T47D (cell line): Measurements from ENCODE around the gene NPIPA7.
"Not testable (repeated sequence)": the region's sequence is repeated elsewhere in the genome, so short reads cannot be mapped to it uniquely, and the experiment has no call there.

Experiments used
- DNase-seq, 2 experiments: peaks; one replicate each; pipeline versions ENCODE4 v3.0.0 to v3.0.0-alpha.2; 2011 to 2012; ENCODE audit warnings: low read depth in 1 of 2, low spot score in 1 of 2
- in situ Hi-C: cut with HindIII; loops from 2 replicates; pipeline ENCODE4 v1.10.0; 2016; ENCODE audit warnings: low sequenced_read_pairs, low pct_unique_long_range_greater_than_20kb

Gene NPIPA7

GRCh38 chr16:16408430-16408829, 29.5 kb downstream of the NPIPA7 start:
- in situ Hi-C loops, DNase-seq: not testable (repeated sequence)

GRCh38 chr16:16413773-16414172, 34.8 kb downstream of the NPIPA7 start:
- DNase-seq, in situ Hi-C loops: not testable (repeated sequence)

GRCh38 chr16:16417071-16417470, 38.1 kb downstream of the NPIPA7 start:
- DNase-seq, in situ Hi-C loops: not testable (repeated sequence)

GRCh38 chr16:16417914-16418544, 39.1 kb downstream of the NPIPA7 start:
- DNase-seq, in situ Hi-C loops: not testable (repeated sequence)

GRCh38 chr16:16420515-16420914, 41.6 kb downstream of the NPIPA7 start:
- DNase-seq, in situ Hi-C loops: not testable (repeated sequence)

GRCh38 chr16:16425146-16425545, 46.2 kb downstream of the NPIPA7 start:
- in situ Hi-C loops, DNase-seq: not testable (repeated sequence)

GRCh38 chr16:16431135-16431534, 52.2 kb downstream of the NPIPA7 start:
- DNase-seq, in situ Hi-C loops: not testable (repeated sequence)

GRCh38 chr16:16434711-16435110, 55.8 kb downstream of the NPIPA7 start:
- DNase-seq, in situ Hi-C loops: not testable (repeated sequence)

GRCh38 chr16:16441401-16441800, 62.5 kb downstream of the NPIPA7 start:
- DNase-seq, in situ Hi-C loops: not testable (repeated sequence)
